Measurements from ENCODE around the gene ZNF71.

- no peak for TF ChIP-seq ERG (CRISPR knock-in tag; IDR thresholded peaks at IDR 0.05)
- no peak for TF ChIP-seq IRF1 (CRISPR knock-in tag; IDR thresholded peaks at IDR 0.05)
- TF ChIP-seq CBFB (CRISPR knock-in tag; IDR thresholded peaks at IDR 0.05; ENCODE audit: low read depth), result no peak
- no peak for TF ChIP-seq CTCF (IDR thresholded peaks at IDR 0.05)
- TF ChIP-seq E2F1 (CRISPR knock-in tag; IDR thresholded peaks at IDR 0.05), result no peak
- no peak for TF ChIP-seq ETV6 (CRISPR knock-in tag; IDR thresholded peaks at IDR 0.05)
- no peak for TF ChIP-seq TCF7 (CRISPR knock-in tag; IDR thresholded peaks at IDR 0.05; ENCODE audit: low read depth)
- no peak for TF ChIP-seq ZNF121 (CRISPR knock-in tag; IDR thresholded peaks at IDR 0.05)
Observed at GRCh38 chr19:56617531-56617930, 22.4 kb downstream of the ZNF71 start.

Data from WTC11 (cell line).